ENCODE results near the gene GPALPP1.
"Not testable (repeated sequence)": the region's sequence is repeated elsewhere in the genome, so short reads cannot be mapped to it uniquely, and the experiment has no call there.

Gene GPALPP1

GRCh38 chr13:45011198-45011597 lies 21.9 kb downstream of the GPALPP1 start:
- Histone ChIP-seq H3K9ac (ENCODE audit: low read length) (no peak overlapping the region), H3K36me3 (ENCODE audit: control insufficient read depth, low read depth, low read length) (peaks cover 24% of the 10 kb centered on the region), H3K27ac (ENCODE audit: low read length) (no peak overlapping the region), H3K9me3 (ENCODE audit: control insufficient read depth, low read depth, low read length) (no peaks in the 10 kb centered on the region), H3K27me3 (ENCODE audit: control insufficient read depth, insufficient read depth, low read length) (no peaks in the 10 kb centered on the region), H3K4me3 (ENCODE audit: low read length) (no peak overlapping the region), H3K4me1 (ENCODE audit: control insufficient read depth, low read depth, low read length) (no peaks in the 10 kb centered on the region)

DNA sequence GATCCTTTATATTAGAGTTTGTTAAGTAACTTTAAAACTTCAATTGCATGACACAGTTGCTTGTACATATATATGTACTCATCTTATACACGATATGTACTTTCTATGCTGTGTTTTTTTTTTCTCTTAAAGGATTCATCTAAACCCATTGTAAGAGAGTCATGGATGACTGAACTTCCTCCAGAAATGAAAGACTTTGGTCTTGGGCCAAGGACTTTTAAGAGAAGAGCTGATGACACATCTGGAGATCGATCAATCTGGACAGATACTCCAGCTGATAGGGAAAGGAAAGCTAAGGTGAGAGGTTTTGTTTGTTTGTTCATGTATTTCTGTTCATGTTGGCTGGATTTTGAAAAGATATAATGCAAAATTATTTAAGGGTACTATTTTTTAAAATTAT lies 26.0 kb downstream of the GPALPP1 start:
- H3K9ac ChIP-seq (ENCODE audit: low read length) = no peak overlapping the region
- H3K27ac ChIP-seq (ENCODE audit: low read length) = no peak overlapping the region
- no peaks in the 10 kb centered on the region for H3K4me1 ChIP-seq (ENCODE audit: control insufficient read depth, low read depth, low read length)
- H3K4me3 ChIP-seq (ENCODE audit: low read length) = no peak overlapping the region
- no peaks in the 10 kb centered on the region for H3K27me3 ChIP-seq (ENCODE audit: control insufficient read depth, insufficient read depth, low read length)
- H3K36me3 ChIP-seq (ENCODE audit: control insufficient read depth, low read depth, low read length) = peaks cover 12% of the 10 kb centered on the region
- no peaks in the 10 kb centered on the region for H3K9me3 ChIP-seq (ENCODE audit: control insufficient read depth, low read depth, low read length)

- Histone ChIP-seq H3K36me3 (ENCODE audit: control insufficient read depth, low read depth, low read length) (peaks cover 26% of the 10 kb centered on the region), H3K4me3 (ENCODE audit: low read length) (no peak overlapping the region), H3K4me1 (ENCODE audit: control insufficient read depth, low read depth, low read length) (no peaks in the 10 kb centered on the region), H3K27ac (ENCODE audit: low read length) (no peak overlapping the region), H3K9ac (ENCODE audit: low read length) (no peak overlapping the region), H3K27me3 (ENCODE audit: control insufficient read depth, insufficient read depth, low read length) (no peaks in the 10 kb centered on the region), H3K9me3 (ENCODE audit: control insufficient read depth, low read depth, low read length) (no peaks in the 10 kb centered on the region)
These were observed 27.6 kb downstream of the GPALPP1 start for GRCh38 chr13:45016792-45017425.

DNA sequence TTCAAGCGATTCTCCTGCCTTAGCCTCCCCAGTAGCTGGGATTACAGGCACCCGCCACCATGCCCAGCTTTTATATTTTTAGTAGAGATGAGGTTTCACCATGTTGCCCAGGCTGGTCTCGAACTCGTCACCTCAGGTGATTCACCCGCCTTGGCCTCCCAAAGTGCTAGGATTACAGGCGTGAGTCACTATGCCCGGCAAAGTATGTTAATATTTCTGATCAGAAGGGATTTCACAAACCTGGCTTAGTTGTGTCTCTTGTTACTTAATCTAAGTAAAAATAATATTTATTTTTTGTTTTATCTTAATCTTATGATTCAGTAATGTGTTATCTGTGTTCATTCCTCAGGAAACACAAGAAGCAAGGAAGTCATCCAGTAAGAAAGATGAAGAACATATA lies 30.6 kb downstream of the GPALPP1 start:
- H3K9me3 ChIP-seq (ENCODE audit: control insufficient read depth, low read depth, low read length); H3K9ac ChIP-seq (ENCODE audit: low read length); H3K27ac ChIP-seq (ENCODE audit: low read length); H3K4me3 ChIP-seq (ENCODE audit: low read length); H3K4me1 ChIP-seq (ENCODE audit: control insufficient read depth, low read depth, low read length); H3K27me3 ChIP-seq (ENCODE audit: control insufficient read depth, insufficient read depth, low read length): not testable (repeated sequence)
- H3K36me3 ChIP-seq (ENCODE audit: control insufficient read depth, low read depth, low read length) = peaks cover 24% of the 10 kb centered on the region

- Histone ChIP-seq H3K27ac (ENCODE audit: low read length) (no peak overlapping the region), H3K36me3 (ENCODE audit: control insufficient read depth, low read depth, low read length) (peaks cover 18% of the 10 kb centered on the region), H3K4me1 (ENCODE audit: control insufficient read depth, low read depth, low read length) (no peaks in the 10 kb centered on the region), H3K9ac (ENCODE audit: low read length) (no peak overlapping the region), H3K27me3 (ENCODE audit: control insufficient read depth, insufficient read depth, low read length) (no peaks in the 10 kb centered on the region), H3K4me3 (ENCODE audit: low read length) (no peak overlapping the region), H3K9me3 (ENCODE audit: control insufficient read depth, low read depth, low read length) (no peaks in the 10 kb centered on the region)
These were observed 31.9 kb downstream of the GPALPP1 start for GRCh38 chr13:45021250-45021649.

DNA sequence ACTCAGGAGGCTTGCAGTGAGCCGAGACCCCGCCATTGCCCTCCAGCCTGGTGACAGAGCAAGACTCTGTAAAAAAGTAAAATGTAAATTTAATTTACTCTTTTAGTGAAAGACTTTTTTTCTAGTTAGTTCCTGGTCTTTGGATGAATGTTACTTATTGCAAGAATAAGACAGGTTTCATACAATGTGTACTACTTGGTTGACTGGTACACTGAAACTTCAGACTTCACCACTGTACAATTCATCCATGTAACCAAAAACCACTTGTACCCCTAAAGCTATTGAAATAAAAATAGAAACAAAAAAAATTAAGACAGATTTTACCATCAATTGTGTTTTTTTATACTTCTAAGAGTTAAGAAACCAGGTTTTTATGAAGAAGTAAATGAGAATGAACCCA lies 35.5 kb downstream of the GPALPP1 start:
- H3K36me3 ChIP-seq (ENCODE audit: control insufficient read depth, low read depth, low read length) = peaks cover 24% of the 10 kb centered on the region
- H3K9ac ChIP-seq (ENCODE audit: low read length) = no peak overlapping the region
- H3K27me3 ChIP-seq (ENCODE audit: control insufficient read depth, insufficient read depth, low read length) = no peaks in the 10 kb centered on the region
- no peaks in the 10 kb centered on the region for H3K9me3 ChIP-seq (ENCODE audit: control insufficient read depth, low read depth, low read length)
- H3K4me1 ChIP-seq (ENCODE audit: control insufficient read depth, low read depth, low read length) = no peaks in the 10 kb centered on the region
- no peak overlapping the region for H3K27ac ChIP-seq (ENCODE audit: low read length)
- H3K4me3 ChIP-seq (ENCODE audit: low read length) = no peak overlapping the region

GRCh38 chr13:45034342-45034741 lies 45.0 kb downstream of the GPALPP1 start:
- no peak overlapping the region for H3K9ac ChIP-seq (ENCODE audit: low read length)

GRCh38 chr13:45036206-45036605 lies 46.9 kb downstream of the GPALPP1 start:
- no peaks in the 10 kb centered on the region for H3K9me3 ChIP-seq (ENCODE audit: control insufficient read depth, low read depth, low read length)
- H3K36me3 ChIP-seq (ENCODE audit: control insufficient read depth, low read depth, low read length) = no peaks in the 10 kb centered on the region
- no peak overlapping the region for H3K27ac ChIP-seq (ENCODE audit: low read length)
- no peak overlapping the region for H3K4me3 ChIP-seq (ENCODE audit: low read length)
- H3K4me1 ChIP-seq (ENCODE audit: control insufficient read depth, low read depth, low read length) = no peaks in the 10 kb centered on the region
- no peak overlapping the region for H3K9ac ChIP-seq (ENCODE audit: low read length)
- H3K27me3 ChIP-seq (ENCODE audit: control insufficient read depth, insufficient read depth, low read length) = no peaks in the 10 kb centered on the region

More at GRCh38 chr13:45034342-45034741, 45.0 kb downstream of the GPALPP1 start:
- Histone ChIP-seq H3K27me3 (ENCODE audit: control insufficient read depth, insufficient read depth, low read length) (no peaks in the 10 kb centered on the region), H3K4me1 (ENCODE audit: control insufficient read depth, low read depth, low read length) (no peaks in the 10 kb centered on the region), H3K27ac (ENCODE audit: low read length) (no peak overlapping the region), H3K36me3 (ENCODE audit: control insufficient read depth, low read depth, low read length) (no peaks in the 10 kb centered on the region), H3K9me3 (ENCODE audit: control insufficient read depth, low read depth, low read length) (no peaks in the 10 kb centered on the region), H3K4me3 (ENCODE audit: low read length) (no peak overlapping the region)

GRCh38 chr13:45040173-45040572 lies 50.8 kb downstream of the GPALPP1 start:
- H3K9ac ChIP-seq (ENCODE audit: low read length) = no peak overlapping the region
- H3K4me1 ChIP-seq (ENCODE audit: control insufficient read depth, low read depth, low read length) = no peaks in the 10 kb centered on the region
- H3K27me3 ChIP-seq (ENCODE audit: control insufficient read depth, insufficient read depth, low read length) = no peaks in the 10 kb centered on the region
- no peak overlapping the region for H3K4me3 ChIP-seq (ENCODE audit: low read length)
- H3K27ac ChIP-seq (ENCODE audit: low read length) = no peak overlapping the region
- H3K36me3 ChIP-seq (ENCODE audit: control insufficient read depth, low read depth, low read length) = no peaks in the 10 kb centered on the region
- no peaks in the 10 kb centered on the region for H3K9me3 ChIP-seq (ENCODE audit: control insufficient read depth, low read depth, low read length)

DNA sequence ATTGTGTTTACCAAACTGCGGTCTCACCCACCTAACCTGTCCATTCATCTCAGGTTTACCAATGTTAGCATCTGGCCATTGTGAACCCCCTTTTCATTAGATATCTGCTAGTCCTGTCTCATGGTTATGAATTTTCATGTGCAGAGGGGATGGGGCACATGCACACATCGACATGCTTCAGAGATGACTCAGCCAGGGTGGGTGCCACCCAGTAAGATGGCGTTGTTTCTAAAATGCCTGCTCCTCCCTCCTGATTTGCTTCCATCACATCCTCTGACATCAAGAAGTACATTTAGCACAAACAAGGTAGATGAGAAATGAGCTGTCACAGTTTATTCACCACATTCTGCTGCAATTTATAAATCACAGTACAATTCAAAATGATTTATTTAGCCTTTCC lies 51.3 kb downstream of the GPALPP1 start:
- no peaks in the 10 kb centered on the region for H3K27me3 ChIP-seq (ENCODE audit: control insufficient read depth, insufficient read depth, low read length)
- no peaks in the 10 kb centered on the region for H3K36me3 ChIP-seq (ENCODE audit: control insufficient read depth, low read depth, low read length)
- no peak overlapping the region for H3K4me3 ChIP-seq (ENCODE audit: low read length)
- H3K9me3 ChIP-seq (ENCODE audit: control insufficient read depth, low read depth, low read length) = no peaks in the 10 kb centered on the region
- H3K4me1 ChIP-seq (ENCODE audit: control insufficient read depth, low read depth, low read length) = no peaks in the 10 kb centered on the region
- H3K27ac ChIP-seq (ENCODE audit: low read length) = no peak overlapping the region
- no peak overlapping the region for H3K9ac ChIP-seq (ENCODE audit: low read length)

GRCh38 chr13:45042539-45042938 lies 53.2 kb downstream of the GPALPP1 start:
- Histone ChIP-seq H3K27me3 (ENCODE audit: control insufficient read depth, insufficient read depth, low read length) (no peaks in the 10 kb centered on the region), H3K36me3 (ENCODE audit: control insufficient read depth, low read depth, low read length) (no peaks in the 10 kb centered on the region), H3K9me3 (ENCODE audit: control insufficient read depth, low read depth, low read length) (no peaks in the 10 kb centered on the region), H3K4me1 (ENCODE audit: control insufficient read depth, low read depth, low read length) (peaks cover 1% of the 10 kb centered on the region), H3K9ac (ENCODE audit: low read length) (no peak overlapping the region), H3K27ac (ENCODE audit: low read length) (no peak overlapping the region), H3K4me3 (ENCODE audit: low read length) (no peak overlapping the region)

DNA sequence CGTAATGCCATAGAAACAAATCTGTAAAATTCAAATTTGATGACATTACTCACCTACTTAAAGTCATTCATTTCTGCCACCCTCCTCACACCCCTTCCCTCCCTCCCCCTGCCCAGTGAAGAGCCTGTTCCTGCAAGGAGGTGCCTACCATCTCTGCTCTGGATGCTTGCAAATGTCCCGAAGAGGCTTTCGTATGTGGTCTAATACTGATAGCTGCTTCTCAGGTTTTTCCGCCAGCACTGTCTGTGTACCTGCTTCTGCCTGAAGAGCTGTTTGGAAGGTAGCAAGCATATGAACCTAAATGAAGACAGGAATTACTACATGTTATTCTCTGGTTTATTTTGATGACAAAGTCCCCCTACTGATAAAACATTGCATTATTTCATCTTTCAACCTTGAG lies 57.1 kb downstream of the GPALPP1 start:
- H3K27ac ChIP-seq (ENCODE audit: low read length) = no peak overlapping the region
- H3K27me3 ChIP-seq (ENCODE audit: control insufficient read depth, insufficient read depth, low read length) = no peaks in the 10 kb centered on the region
- H3K9me3 ChIP-seq (ENCODE audit: control insufficient read depth, low read depth, low read length) = no peaks in the 10 kb centered on the region
- H3K4me1 ChIP-seq (ENCODE audit: control insufficient read depth, low read depth, low read length) = peaks cover 4% of the 10 kb centered on the region
- peak overlapping the region; percentile 80 for H3K4me3 ChIP-seq (ENCODE audit: low read length)
- H3K9ac ChIP-seq (ENCODE audit: low read length) = peak overlapping the region; percentile 29
- H3K36me3 ChIP-seq (ENCODE audit: control insufficient read depth, low read depth, low read length) = no peaks in the 10 kb centered on the region

Data from iPS-18a (cell line).